Suppressor macrophage treated with lipopolysaccharide for 1 hour (primary cell): ENCODE results near the gene IMPA2.
"Not testable (repeated sequence)": the region's sequence is repeated elsewhere in the genome, so short reads cannot be mapped to it uniquely, and the experiment has no call there.

Experiments
- DNase-seq, 3 donors: peaks; one replicate each; pipeline ENCODE4 v3.0.0-alpha.2; 2020 to 2022

Gene IMPA2

DNA sequence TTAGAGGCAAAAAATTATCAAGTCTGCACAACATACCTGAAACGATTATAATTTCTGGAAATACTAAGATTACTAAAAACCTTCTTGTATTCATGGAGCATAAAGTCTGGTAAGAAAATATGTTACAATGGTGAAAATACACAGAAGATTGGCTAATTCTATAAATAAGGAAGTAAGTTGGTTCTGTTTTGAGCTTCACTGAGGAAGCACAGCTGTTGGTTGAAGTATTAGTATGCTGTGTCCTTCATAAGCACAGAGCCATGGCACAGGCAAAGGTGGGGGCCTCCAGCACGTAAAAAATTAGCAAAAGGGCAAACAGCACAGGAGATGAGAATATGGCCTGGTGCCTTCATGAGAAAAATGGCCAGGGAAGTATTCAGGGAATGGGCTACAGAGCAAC lies 72.0 kb downstream of the IMPA2 start:
- peak; percentile 32 to 71 (median 68) for DNase-seq

DNA sequence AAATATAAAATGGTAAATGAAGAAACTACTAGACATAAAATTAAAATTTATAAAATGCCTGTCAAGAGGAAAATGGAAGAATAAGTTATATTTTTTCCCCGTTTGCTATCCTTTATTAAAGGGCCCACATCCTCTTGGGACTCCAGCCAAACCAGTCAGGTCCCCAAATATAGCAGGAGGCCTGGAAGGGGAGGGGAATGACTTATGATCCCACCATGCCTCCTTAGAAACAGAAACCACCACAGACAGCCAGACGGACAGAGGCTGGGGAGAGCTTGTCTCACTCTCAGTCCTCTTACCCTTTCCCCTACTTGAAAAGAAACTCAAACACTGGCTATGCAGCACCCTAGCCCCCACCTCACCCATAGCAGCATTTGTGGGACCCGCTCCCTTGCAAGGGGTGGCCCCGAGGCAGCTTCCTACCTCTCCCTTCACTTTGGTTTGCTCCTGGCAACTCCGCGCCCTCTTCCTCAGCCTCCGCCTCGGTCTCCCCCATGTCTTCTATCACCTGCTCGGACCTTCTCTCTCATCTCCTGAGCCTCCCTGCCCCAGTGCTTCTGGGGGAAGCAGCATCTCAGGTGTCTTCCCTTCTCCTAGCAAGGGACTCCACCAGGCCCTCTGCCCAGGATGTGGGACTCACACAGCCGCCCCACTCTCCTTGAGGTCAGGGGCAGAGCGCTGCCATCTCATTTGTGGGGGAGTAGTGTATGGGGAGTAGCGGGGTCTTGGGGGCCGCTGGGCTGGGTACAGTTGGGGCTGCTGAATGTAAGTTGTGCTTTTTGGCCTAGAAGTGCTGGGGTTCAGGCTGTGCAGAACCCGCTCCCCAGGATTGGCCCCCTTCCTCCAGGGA lies 75.0 kb downstream of the IMPA2 start:
- DNase-seq: no peak

- DNase-seq: no peak
These were observed 75.6 kb downstream of the IMPA2 start for GRCh38 chr18:12056884-12057402.

DNA sequence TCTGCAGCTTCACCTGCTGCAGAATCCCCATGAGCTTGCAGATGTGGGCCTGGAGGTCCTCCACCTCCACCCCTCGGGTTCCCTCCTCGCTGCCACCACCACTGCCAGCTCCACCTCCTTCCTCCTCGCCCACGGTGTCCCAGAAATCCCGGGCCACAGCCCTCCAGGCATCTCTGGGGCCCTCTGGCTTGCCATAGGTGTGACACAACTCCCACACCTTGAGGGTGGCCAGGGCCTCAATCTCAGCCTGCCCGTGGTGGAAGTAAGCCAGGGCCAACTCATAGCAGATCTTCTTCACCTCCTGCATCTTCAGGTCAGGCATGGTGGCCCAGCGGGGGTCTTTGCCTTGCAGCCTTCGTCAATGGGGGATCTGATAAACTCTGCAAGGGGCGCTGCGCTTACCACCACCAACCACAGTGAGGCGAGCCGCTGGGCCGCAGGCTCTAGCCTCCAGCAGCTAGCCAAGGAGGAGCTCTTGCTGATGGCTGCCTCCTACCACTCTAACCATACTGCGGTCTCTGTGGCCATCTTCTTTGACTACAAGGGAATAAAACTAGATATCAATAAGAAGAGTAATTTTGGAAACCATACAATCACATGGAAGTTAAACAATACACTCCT lies 76.2 kb downstream of the IMPA2 start:
- no peak for DNase-seq

DNA sequence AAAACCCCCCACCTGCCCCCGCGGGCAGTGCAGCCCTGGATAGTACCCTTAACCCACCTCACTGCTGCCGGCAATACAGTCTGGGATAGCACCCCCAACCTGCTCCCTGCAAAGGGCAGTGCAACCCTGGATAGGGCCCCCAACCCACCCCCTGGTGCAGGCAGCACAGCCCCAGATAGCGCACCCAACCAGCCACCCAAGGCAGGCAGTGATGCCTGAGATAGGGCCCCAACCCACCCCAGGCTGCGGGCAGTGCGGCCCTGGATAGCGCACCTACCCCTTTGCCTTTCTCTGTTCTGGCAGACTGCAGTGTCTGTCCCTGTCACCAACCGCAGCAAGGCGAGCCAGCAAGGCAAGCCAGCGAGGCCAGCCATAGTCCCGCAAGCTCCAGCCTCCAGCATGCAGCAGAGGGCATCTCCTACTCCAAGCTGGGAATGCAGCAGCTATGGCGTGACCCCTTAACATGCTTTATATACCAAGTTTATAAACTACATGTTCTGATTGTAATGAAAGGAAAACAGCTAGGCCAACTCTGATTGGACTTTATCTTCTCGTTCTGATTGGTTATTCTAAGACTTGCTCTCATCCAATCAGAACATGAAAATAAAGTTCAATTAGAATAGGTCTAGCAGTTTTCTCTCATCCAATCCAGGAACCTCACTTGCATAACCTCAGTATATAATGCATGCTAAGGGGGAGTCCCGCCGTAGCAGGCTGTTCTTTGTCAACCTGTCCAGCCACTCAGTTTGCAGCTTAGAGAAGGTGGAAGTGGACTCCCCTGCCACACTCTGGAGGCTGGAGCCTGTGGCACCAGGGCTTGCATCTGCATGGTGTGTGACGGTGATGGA lies 78.3 kb downstream of the IMPA2 start:
- no peak for DNase-seq

DNA sequence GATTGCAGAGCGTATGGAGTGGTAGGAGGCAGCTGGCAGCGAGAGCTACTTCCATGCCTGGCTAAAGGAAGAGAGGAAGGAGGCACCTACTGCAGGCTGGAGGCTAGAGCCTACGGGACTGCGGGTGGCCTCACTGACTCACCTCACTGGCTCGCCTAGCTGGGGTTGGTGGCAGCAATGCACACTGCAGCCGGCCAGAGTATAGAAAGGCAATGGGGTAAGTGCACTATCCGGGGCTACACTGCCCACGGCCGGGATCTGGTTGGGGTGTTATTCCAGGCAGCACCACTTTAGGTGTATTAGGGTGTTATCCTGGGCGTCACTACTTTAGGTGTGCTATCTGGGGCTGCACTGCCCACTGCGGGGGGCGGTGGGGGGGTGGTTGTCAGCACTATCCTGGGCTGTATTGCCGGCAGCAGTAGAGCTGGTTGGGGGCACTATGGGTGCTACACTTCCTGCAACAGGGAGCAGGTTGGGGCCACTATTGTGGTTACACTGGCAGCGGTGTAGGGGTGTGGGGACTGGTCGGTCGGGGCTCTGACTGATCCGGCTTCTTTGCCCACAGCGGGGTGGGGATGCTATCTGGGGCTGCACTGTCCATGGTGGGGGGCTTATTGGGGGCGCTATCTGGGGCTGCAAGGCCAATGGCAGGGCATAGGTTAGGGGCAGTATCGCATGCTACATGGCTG lies 79.0 kb downstream of the IMPA2 start:
- no peak for DNase-seq

DNA sequence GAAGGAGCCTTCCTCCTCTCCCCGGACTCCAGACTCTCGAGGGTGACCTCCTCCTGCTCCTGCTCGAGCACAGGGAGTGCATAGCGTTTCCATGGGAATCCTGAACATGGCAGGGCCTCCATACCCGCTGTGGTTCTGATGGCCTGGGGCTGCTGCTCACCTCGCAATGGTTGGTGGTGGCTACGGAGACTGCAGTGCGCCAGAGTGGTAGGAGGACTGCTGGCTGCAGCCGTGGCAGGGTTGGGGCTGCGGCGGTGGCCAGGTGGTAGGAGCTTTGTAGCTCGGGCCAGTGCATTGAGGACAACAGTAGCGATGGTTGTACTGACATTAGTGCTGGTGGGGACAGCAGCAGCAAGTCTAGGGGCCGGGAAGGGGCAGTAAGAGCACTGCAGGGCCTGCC lies 80.4 kb downstream of the IMPA2 start:
- DNase-seq: no peak

DNA sequence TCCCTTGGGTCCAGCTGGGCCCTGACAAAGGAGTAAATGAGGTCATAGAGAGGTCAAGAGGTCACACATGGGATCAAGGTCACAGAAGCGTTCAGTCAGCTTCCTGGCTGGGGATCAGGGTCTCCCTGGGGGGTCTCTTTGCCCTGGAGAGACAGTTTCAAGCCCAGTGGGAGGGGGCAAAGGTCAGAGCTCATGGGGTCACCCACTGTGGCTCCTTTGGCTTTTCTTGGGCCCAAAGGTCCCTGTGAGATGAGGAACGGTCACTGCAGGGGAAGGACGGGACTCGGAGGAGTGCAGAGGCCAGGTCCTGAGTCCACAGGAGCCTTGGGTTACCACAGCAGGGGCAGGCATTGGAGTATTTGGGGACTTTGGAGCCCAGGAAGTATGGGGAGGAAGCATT lies 81.7 kb downstream of the IMPA2 start:
- DNase-seq: no peak

DNA sequence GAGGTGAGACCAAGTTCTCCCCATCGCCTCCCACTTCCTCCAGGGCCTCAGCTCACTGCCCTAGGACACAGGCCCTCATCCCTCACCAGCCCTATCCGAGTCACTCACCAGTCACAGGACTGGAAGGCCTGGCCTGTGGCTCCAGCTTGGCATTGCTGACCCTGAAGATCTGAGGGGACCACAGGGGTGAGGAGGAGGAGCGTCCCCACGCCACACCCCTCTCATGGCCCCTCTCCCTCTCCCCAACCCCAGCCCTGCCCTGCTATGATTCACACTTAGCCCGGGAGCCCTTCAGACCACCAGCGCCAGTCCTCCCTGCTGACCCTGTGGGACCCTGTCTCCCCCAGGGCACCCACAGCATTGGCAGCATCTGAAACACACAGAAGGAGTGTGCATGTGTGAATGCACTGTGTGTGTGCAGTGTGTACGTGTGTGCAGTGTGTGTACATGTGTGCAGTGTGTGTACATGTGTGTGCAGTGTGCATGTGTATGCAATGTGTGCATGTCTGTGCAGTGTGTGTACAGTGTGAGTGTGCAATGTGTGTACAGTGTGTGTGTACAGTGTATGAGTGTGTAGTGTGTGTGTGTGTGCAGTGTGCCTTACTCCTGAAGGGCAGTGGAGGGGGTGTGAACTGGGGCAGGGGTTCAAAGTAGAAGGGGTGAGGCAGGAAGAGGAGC lies 82.9 kb downstream of the IMPA2 start:
- DNase-seq: no peak

- no peak for DNase-seq
These were observed 84.1 kb downstream of the IMPA2 start for GRCh38 chr18:12065397-12065796.

DNA sequence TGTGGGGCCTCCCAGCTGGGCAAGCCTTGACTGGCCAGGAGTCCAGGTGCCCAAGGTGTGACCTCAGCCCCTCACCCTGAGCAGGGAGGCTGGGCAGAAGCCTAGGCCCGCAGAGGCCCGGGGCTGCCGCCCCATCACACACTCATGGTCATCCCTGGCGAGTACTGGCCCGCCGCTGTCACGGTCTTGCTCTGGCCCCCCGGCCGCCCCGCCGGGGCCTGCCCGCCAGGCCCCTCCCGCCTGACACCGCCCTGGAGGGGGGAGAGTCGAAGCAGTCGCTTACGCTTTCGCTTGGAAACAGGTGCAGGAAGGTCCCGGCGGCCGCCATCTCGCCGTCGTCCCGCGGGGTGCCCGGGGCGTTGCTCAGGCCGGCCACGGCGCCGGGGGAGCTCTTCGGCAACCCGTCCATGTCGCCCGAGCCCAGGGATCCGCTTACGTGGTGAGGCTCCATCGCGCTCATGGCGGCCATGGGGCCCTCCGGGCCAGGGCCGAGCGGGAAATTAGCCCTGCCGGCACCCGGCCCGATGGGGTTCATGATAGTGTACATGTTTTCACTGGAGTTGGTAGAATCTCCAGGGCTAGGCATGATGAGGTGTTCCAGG lies 85.7 kb downstream of the IMPA2 start:
- no peak for DNase-seq

DNA sequence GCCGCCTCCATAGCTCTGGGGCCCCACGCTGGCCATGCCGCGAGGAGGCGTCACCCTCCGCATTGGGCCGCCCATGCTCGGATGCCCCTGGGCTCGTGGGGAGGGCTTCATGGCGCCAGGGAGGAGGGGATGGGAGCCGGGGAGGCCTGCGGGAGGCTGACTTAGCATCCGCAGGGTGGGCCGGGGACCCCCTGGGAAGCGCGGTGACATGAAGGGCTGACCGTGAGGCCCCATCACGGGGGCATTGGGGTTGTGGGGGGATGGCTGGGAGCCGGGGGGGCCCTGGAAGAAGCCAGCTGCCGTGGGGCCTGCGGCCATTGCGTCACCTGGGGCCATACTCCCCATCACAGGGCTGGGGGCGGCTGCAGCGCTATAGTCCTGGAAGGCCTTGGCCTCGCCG lies 86.4 kb downstream of the IMPA2 start:
- DNase-seq: no peak

- peak in 1 of 3 donors; percentile 26 for DNase-seq
These were observed 87.1 kb downstream of the IMPA2 start for GRCh38 chr18:12068316-12068949.

- DNase-seq: no peak
These were observed 87.6 kb downstream of the IMPA2 start for GRCh38 chr18:12068950-12069320.

- not testable (repeated sequence) for DNase-seq
These were observed 89.8 kb downstream of the IMPA2 start for GRCh38 chr18:12071066-12071465.

DNA sequence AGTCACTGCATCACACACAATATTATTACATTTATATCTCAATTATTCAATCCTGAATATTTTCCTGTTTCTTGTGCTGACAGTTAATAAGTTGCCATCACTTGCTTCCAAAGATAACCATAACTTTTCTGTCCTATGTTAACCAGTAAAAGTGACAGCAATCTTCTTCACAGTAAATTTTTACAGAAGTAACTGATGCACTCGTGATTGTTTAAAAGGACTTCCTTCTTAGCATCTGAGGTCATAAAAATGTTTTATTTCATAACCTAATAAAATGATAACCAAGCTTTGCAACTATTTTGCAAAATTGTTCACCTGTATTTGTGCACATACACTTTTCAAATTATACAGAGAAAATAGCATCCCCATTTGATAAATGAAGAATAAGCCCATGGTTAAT lies 91.7 kb downstream of the IMPA2 start:
- DNase-seq: peak; percentile 12 to 49 (median 47)

DNA sequence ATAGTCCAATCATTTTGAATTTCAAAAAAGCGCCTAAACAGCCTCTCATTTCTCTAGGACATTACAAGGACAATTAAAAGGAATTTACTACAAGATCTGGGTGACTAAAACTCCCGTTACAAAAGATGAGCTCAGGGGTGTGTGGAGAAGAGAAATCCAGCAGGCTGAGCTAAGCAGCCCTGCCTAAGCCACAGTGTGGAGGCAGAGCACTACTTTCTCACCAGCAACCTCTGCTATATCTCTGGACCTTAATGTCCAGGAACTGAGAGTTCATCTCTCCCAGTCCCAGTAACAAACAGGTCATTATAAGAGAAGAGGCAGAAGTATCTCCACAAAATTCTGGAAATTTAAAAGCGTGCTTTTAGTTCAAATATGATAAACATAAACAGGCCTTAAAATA lies 93.4 kb downstream of the IMPA2 start:
- no peak for DNase-seq

GRCh38 chr18:12076424-12077140 lies 95.3 kb downstream of the IMPA2 start:
- DNase-seq: peak; percentile 25 to 72 (median 48)

DNA sequence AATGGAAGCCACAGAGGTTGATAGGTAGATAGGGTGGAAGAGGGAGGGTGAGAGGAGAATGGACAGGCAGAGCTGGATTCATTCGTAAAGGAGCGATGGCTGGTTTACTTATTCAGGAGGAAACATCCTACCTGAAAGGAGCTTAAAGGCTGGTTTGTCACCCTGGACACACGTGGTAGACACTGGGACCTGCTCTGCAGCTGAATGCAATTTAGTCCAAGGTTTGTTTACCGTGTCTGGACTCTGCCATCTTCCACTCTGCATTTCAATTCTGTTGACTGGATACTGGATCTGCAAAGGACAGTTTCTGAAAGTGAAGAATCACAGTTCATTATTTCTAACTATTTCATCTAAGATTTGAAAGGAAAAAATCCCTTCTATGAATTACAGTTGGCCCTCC lies 96.7 kb downstream of the IMPA2 start:
- not testable (repeated sequence) for DNase-seq

DNA sequence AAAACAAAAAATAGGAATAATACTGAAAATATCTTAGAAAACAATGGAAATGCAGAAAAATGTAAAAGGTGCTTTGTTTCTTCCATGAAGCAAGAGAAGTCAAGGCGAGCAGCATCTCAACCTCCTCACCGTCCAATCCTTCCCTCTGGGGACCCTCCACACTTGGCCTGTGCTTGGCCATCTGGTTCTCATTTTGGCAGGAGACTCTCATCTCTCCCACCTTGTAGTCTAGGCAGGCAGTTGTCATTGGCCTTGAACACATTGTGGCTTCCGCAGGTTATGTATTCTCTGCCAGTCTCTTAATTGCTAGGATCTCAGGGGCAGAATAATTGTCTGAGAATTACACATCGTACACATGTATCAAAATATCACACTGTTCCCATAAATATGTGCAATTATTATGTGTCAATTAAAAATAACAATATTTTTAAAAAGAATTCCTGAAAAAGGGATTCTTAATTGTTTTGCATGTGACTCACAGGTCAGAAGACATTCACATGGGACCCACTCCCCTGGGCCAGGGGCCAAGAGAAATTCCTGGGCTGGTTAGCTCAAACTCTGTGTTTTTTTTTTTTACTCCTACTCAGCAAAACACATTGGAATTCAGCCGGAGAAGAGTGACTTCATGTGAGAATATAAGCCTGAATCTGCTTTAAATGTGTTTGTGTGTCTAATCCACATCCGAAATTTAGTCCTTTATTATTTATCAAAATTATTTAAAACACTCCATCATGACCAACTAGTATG lies 98.4 kb downstream of the IMPA2 start:
- no peak for DNase-seq
